ENCODE data around the gene SLCO1C1. TPM values are rescaled to one million over a fixed set of nuclear protein-coding genes. Genes with fewer than 3 reads are reported as not detected.

SLCO1C1 gene
- total and polyA plus RNA-seq, 2 donors (not counting 1 experiment from before 2014, with no cell fraction given) = not detected

- no peaks in the 10 kb centered on the region for H3K4me1 ChIP-seq (ENCODE audit: control insufficient read depth in 2 of 2, insufficient read depth in 2 of 2, low read length in 2 of 2)
- H3K9me3 ChIP-seq (ENCODE audit: control extremely low read depth in 1 of 3, control insufficient read depth in 2 of 3, insufficient read depth in 1 of 3, low read length in 2 of 3) = no peaks in the 10 kb centered on the region
- 100% methylated on average over 1 of the region's 7 CpGs for WGBS (ENCODE audit: insufficient coverage)
- H3K9me3 Mint-ChIP-seq (ENCODE audit: insufficient read depth) = peaks cover 4% of the 10 kb centered on the region
- H3K4me3 ChIP-seq (ENCODE audit: control extremely low read depth in 1 of 5, extremely low read depth in 1 of 5, insufficient read depth in 1 of 5, low read depth in 2 of 5, low read length in 4 of 5) = no peak overlapping the region
- ChIA-PET CTCF (no interaction called here), POLR2A (no interaction called here)
- intact Hi-C loops (cut with micrococcal nuclease) = no loop called here
- no peak overlapping the region for H3K9ac ChIP-seq (ENCODE audit: low read length)
- no peak overlapping the region for H2AFZ ChIP-seq (ENCODE audit: insufficient read depth, low read depth, low read length, poor library complexity, severe bottlenecking)
- no peaks in the 10 kb centered on the region for H3K79me2 ChIP-seq (ENCODE audit: control insufficient read depth, insufficient read depth, low read length)
- no peak overlapping the region for H3K27ac Mint-ChIP-seq
- no peaks in the 10 kb centered on the region for H3K27me3 ChIP-seq (replicated peaks in 1 of 4; ENCODE audit: control extremely low read depth in 1 of 4, control insufficient read depth in 3 of 4, insufficient read depth in 4 of 4, low read length in 3 of 4)
- no peaks in the 10 kb centered on the region for H3K4me1 Mint-ChIP-seq
- ATAC-seq (ENCODE audit: low read depth) (no peak), DNase-seq (no peak)
- H3K27me3 Mint-ChIP-seq = no peaks in the 10 kb centered on the region
- H3K4me3 Mint-ChIP-seq = no peak overlapping the region
- no peak overlapping the region for H3K4me2 ChIP-seq (replicated peaks; ENCODE audit: low read depth, low read length, poor library complexity, severe bottlenecking)
- no peak overlapping the region for H3K27ac ChIP-seq (ENCODE audit: low read length in 2 of 2)
- no peaks in the 10 kb centered on the region for H3K36me3 ChIP-seq (replicated peaks in 1 of 2; ENCODE audit: control extremely low read depth in 1 of 2, control insufficient read depth in 1 of 2, extremely low read depth in 1 of 2, insufficient read depth in 2 of 2, low read length in 1 of 2)
- no peaks in the 10 kb centered on the region for H4K20me1 ChIP-seq (ENCODE audit: control insufficient read depth, insufficient read depth, low read length, poor library complexity, severe bottlenecking)
- TF ChIP-seq CTCF (IDR thresholded peaks at IDR 0.05) (no peak), EZH2 (IDR thresholded peaks at IDR 0.05; ENCODE audit: borderline replicate concordance, insufficient read depth, low read depth, low read length, poor library complexity, severe bottlenecking) (no peak)
Observed at GRCh38 chr12:20696181-20696905, 1.2 kb downstream of the SLCO1C1 start.

DNA sequence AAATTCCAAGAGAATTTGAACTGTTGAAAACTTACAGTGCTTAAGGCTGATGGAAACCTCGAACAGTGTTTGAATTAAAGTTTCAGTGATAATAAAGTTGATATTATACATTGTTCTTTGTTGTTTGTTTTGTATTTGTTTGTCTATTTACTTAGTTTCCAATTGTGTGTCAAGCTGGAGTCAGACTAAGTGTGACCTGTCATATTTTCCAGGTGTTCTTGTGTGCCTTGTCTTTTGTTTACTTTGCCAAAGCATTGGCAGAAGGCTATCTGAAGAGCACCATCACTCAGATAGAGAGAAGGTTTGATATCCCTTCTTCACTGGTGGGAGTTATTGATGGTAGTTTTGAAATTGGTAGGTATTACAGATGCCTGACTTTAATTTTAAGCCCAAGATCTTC lies 6.0 kb downstream of the SLCO1C1 start:
- Mint-ChIP-seq H3K9me3 (ENCODE audit: insufficient read depth) (peaks cover 2% of the 10 kb centered on the region), H3K4me1 (no peaks in the 10 kb centered on the region), H3K27me3 (no peaks in the 10 kb centered on the region), H3K27ac (no peak overlapping the region), H3K4me3 (no peak overlapping the region)
- Histone ChIP-seq H3K27ac (ENCODE audit: low read length in 2 of 2) (no peak overlapping the region), H4K20me1 (ENCODE audit: control insufficient read depth, insufficient read depth, low read length, poor library complexity, severe bottlenecking) (no peaks in the 10 kb centered on the region), H3K9ac (ENCODE audit: low read length) (no peak overlapping the region), H3K9me3 (ENCODE audit: control extremely low read depth in 1 of 3, control insufficient read depth in 2 of 3, insufficient read depth in 1 of 3, low read length in 2 of 3) (no peaks in the 10 kb centered on the region), H3K4me3 (ENCODE audit: control extremely low read depth in 1 of 5, extremely low read depth in 1 of 5, insufficient read depth in 1 of 5, low read depth in 2 of 5, low read length in 4 of 5) (no peak overlapping the region), H3K4me2 (replicated peaks; ENCODE audit: low read depth, low read length, poor library complexity, severe bottlenecking) (no peak overlapping the region), H2AFZ (ENCODE audit: insufficient read depth, low read depth, low read length, poor library complexity, severe bottlenecking) (no peak overlapping the region), H3K79me2 (ENCODE audit: control insufficient read depth, insufficient read depth, low read length) (no peaks in the 10 kb centered on the region), H3K36me3 (replicated peaks in 1 of 2; ENCODE audit: control extremely low read depth in 1 of 2, control insufficient read depth in 1 of 2, extremely low read depth in 1 of 2, insufficient read depth in 2 of 2, low read length in 1 of 2) (no peaks in the 10 kb centered on the region), H3K4me1 (ENCODE audit: control insufficient read depth in 2 of 2, insufficient read depth in 2 of 2, low read length in 2 of 2) (no peaks in the 10 kb centered on the region), H3K27me3 (replicated peaks in 1 of 4; ENCODE audit: control extremely low read depth in 1 of 4, control insufficient read depth in 3 of 4, insufficient read depth in 4 of 4, low read length in 3 of 4) (no peaks in the 10 kb centered on the region)
- ChIA-PET POLR2A (no interaction called here), CTCF (no interaction called here)
- ATAC-seq (ENCODE audit: low read depth) = no peak
- WGBS (ENCODE audit: insufficient coverage) = 100% methylated on average over 1 of the region's 1 CpG
- no peak for DNase-seq
- TF ChIP-seq EZH2 (IDR thresholded peaks at IDR 0.05; ENCODE audit: borderline replicate concordance, insufficient read depth, low read depth, low read length, poor library complexity, severe bottlenecking) (no peak), CTCF (IDR thresholded peaks at IDR 0.05) (no peak)
- intact Hi-C loops (cut with micrococcal nuclease) = no loop called here

Data from B cell (primary cell).